A673 (cell line): ENCODE data around the gene IGF1R. TPM values are rescaled to one million over a fixed set of nuclear protein-coding genes. Genes with fewer than 3 reads are reported as not detected.

Experiments
- BruUV-seq: library from RNA; stranded (reverse); fragments of 400-500 nt; replicated peaks from 2 replicates; lab custom pipeline; 2021; lab: Mats Ljungman, UMichigan
- CTCF ChIA-PET: fragments of 300-600 bp; sonication (Branson Sonifier 250); formaldehyde crosslinking; loops from one replicate; lab custom pipeline; 2022; ENCODE audit warnings: antibody characterized with exemption; lab: Charles Lee
- POLR2A ChIA-PET: fragments of 300-600 bp; sonication (Branson Sonifier 250); formaldehyde crosslinking; loops from one replicate; lab custom pipeline; 2022; ENCODE audit warnings: antibody characterized with exemption; ENCODE audit not compliant: low non-redundant PET; lab: Charles Lee
- DNase-seq: peaks from one replicate; pipeline ENCODE4 v3.0.0-alpha.2; 2015; ENCODE audit warnings: low spot score
- H3K27ac ChIP-seq: fragments of 200-600 bp; sonication (generic); 2 replicates; pipeline ENCODE4 v1.5.1; 2016; ENCODE audit warnings: mixed run types, low read depth, mild to moderate bottlenecking, mixed read lengths, antibody characterized with exemption, low read length; ENCODE audit not compliant: poor library complexity, severe bottlenecking
- H3K27me3 ChIP-seq: fragments of 200-600 bp; sonication (generic); replicated peaks from 2 replicates; pipeline ENCODE4 v1.6.1; 2017; ENCODE audit warnings: mixed run types, low read depth, mild to moderate bottlenecking, mixed read lengths, antibody characterized with exemption, low read length; ENCODE audit not compliant: insufficient read depth, poor library complexity
- H3K36me3 ChIP-seq: fragments of 200-600 bp; sonication (generic); 2 replicates; pipeline ENCODE4 v1.6.1; 2016; ENCODE audit warnings: mixed run types, mild to moderate bottlenecking, mixed read lengths, antibody characterized with exemption, low read length; ENCODE audit not compliant: insufficient read depth, poor library complexity, severe bottlenecking
- H3K4me1 ChIP-seq: fragments of 200-600 bp; sonication (generic); 2 replicates; pipeline ENCODE4 v1.6.1; 2017; ENCODE audit warnings: mixed run types, mild to moderate bottlenecking, mixed read lengths, antibody characterized with exemption, low read length; ENCODE audit not compliant: insufficient read depth, poor library complexity, severe bottlenecking
- H3K4me3 ChIP-seq: fragments of 200-600 bp; sonication (generic); 2 replicates; pipeline ENCODE4 v1.5.1; 2016; ENCODE audit warnings: low read depth, mixed run types, mild to moderate bottlenecking, mixed read lengths, low read length; ENCODE audit not compliant: poor library complexity, severe bottlenecking
- H3K9me3 ChIP-seq: fragments of 200-600 bp; sonication (generic); 2 replicates; pipeline ENCODE4 v1.6.1; 2016; ENCODE audit warnings: mixed run types, low read depth, mild to moderate bottlenecking, mixed read lengths, antibody characterized with exemption, low read length; ENCODE audit not compliant: poor library complexity, severe bottlenecking
- EZH2 ChIP-seq: fragments of 200-600 bp; sonication (generic); IDR thresholded peaks from 2 replicates; pipeline ENCODE4 v1.6.1; 2017; ENCODE audit warnings: borderline replicate concordance, low read depth, mild to moderate bottlenecking, mixed read lengths, antibody characterized with exemption, low read length; ENCODE audit not compliant: poor library complexity, severe bottlenecking
- intact Hi-C: fragments of 100-400 bp; cut with micrococcal nuclease; formaldehyde crosslinking; loops from one replicate; pipeline ENCODE4 v1.10.0; 2022; ENCODE audit not compliant: unreplicated experiment
- total RNA-seq: library from RNA; stranded (reverse); gene quantifications from 2 replicates; pipeline ENCODE4 v1.2.3, GENCODE V29; 2021
- TF ChIP-seq, protein P1 (sequence below): fragments of 300-800, 200-600 bp; sonication (generic); conservative IDR thresholded peaks from 2 replicates; pipeline ENCODE4 v1.5.1; 2017; ENCODE audit warnings: low read depth, mild to moderate bottlenecking, antibody characterized with exemption, low read length, moderate library complexity, mixed read lengths

The IGF1R gene
- total RNA-seq, 1 experiment from 2014 or later = 34.9 TPM

DNA sequence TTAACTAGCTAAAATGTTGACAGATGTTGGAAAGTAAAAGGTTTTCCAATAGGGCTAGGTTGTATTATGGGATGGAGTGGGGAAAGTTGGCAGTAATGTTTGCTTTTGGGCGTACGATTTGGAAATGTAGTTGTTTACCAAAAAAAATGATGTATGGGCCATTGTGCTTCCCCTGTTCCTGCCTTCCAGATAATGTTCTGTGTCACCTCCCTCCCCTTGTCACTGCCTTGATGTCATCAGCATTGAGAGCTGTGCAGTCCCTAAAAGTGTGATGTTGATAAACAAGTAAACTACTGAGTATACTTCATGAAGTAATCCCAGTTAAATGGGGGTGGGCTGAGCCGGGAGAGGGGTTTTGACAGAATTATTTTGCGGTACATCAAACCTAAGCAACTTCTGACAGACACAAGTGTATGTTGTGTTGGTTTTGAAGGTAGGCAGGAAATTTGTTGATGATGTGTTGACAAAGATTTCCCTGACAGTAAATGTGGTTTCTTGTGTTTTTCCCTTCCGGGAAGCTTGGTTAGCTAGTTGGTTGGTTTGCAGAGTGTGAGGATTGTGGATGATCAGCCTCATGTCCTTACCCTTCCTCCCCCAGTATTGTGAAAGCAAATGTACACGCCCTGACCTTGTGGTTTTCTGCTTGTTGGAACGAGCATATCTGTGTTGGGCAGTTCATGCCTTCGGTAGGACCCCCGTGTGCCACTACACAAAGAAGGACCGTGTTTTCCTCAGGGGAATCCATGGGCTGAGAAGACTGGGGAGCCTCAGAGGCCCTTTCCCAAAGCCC is 271.9 kb downstream of the IGF1R start:
- CTCF ChIA-PET = no interaction called here
- intact Hi-C loops = no loop called here

GRCh38 chr15:98923171-98923570 is 274.8 kb downstream of the IGF1R start:
- Histone ChIP-seq H3K9me3 (no peaks in the 10 kb centered on the region), H3K4me3 (no peak overlapping the region), H3K4me1 (no peaks in the 10 kb centered on the region), H3K27ac (no peak overlapping the region), H3K36me3 (peaks cover 12% of the 10 kb centered on the region), H3K27me3 (no peaks in the 10 kb centered on the region)
- CTCF ChIA-PET = no interaction called here
- POLR2A ChIA-PET = no interaction called here
- BruUV-seq = no TSS peak
- TF ChIP-seq EZH2 = no peak
- TF ChIP-seq, protein P1, sequence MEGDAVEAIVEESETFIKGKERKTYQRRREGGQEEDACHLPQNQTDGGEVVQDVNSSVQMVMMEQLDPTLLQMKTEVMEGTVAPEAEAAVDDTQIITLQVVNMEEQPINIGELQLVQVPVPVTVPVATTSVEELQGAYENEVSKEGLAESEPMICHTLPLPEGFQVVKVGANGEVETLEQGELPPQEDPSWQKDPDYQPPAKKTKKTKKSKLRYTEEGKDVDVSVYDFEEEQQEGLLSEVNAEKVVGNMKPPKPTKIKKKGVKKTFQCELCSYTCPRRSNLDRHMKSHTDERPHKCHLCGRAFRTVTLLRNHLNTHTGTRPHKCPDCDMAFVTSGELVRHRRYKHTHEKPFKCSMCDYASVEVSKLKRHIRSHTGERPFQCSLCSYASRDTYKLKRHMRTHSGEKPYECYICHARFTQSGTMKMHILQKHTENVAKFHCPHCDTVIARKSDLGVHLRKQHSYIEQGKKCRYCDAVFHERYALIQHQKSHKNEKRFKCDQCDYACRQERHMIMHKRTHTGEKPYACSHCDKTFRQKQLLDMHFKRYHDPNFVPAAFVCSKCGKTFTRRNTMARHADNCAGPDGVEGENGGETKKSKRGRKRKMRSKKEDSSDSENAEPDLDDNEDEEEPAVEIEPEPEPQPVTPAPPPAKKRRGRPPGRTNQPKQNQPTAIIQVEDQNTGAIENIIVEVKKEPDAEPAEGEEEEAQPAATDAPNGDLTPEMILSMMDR = no peak
- intact Hi-C loops = no loop called here
- no peak for DNase-seq

More for the DNA sequence above, 271.9 kb downstream of the IGF1R start:
- DNase-seq = no peak
- Histone ChIP-seq H3K36me3 (peaks cover 21% of the 10 kb centered on the region), H3K4me3 (no peak overlapping the region), H3K27me3 (no peaks in the 10 kb centered on the region), H3K9me3 (no peaks in the 10 kb centered on the region), H3K27ac (no peak overlapping the region), H3K4me1 (no peaks in the 10 kb centered on the region)
- POLR2A ChIA-PET = no interaction called here
- no peak for TF ChIP-seq EZH2
- TF ChIP-seq, protein P1 = no peak
- no TSS peak for BruUV-seq

DNA sequence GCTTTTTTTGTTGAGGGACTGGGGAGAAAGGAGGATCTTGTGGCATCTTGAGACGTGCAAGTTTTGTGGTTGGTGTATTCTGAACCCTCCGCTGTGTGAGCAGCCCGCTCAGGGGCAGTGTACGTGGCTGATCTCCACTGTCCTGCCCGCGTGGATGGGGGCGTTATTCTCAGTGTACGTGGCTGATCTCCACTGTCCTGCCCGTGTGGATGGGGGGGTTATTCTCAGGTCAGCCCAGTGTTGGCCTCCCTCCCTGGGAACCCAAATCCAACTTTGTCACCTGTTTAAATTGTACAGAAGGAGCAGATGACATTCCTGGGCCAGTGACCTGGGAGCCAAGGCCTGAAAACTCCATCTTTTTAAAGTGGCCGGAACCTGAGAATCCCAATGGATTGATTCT is 275.2 kb downstream of the IGF1R start:
- Histone ChIP-seq H3K27ac (no peak overlapping the region), H3K27me3 (no peaks in the 10 kb centered on the region), H3K36me3 (peaks cover 12% of the 10 kb centered on the region), H3K4me3 (no peak overlapping the region), H3K9me3 (no peaks in the 10 kb centered on the region), H3K4me1 (no peaks in the 10 kb centered on the region)
- ChIA-PET POLR2A (no interaction called here), CTCF (no interaction called here)
- TF ChIP-seq EZH2 = no peak
- TF ChIP-seq, protein P1 = no peak
- BruUV-seq = no TSS peak
- no peak for DNase-seq
- intact Hi-C loops = no loop called here
